Measurements from ENCODE around the gene XIRP2. TPM values are rescaled to one million over a fixed set of nuclear protein-coding genes. Genes with fewer than 3 reads are reported as not detected.

The XIRP2 gene
- total RNA-seq, 2 donors from 2014 or later, result 42.8 to 43.7 TPM

- TF ChIP-seq CTCF (IDR thresholded peaks at IDR 0.05), result no peak
- DNase-seq (ENCODE audit: low spot score), result no peak
- Histone ChIP-seq H3K36me3 (no peaks in the 10 kb centered on the region), H3K9me3 (no peaks in the 10 kb centered on the region), H3K4me1 (peaks cover 0 to 22% of the 10 kb centered on the region in 2 donors), H3K4me3 (peak overlapping the region in 1 of 2 donors; percentile 72), H3K27ac (no peak overlapping the region), H3K27me3 (peaks cover 4 to 5% of the 10 kb centered on the region in 2 donors)
Observed at GRCh38 chr2:167294776-167295140, 406.5 kb downstream of the XIRP2 start.

- DNase-seq (ENCODE audit: low spot score), result no peak
- no peaks in the 10 kb centered on the region for H3K9me3 ChIP-seq
- peaks cover 4 to 5% of the 10 kb centered on the region in 2 donors for H3K27me3 ChIP-seq
- H3K4me3 ChIP-seq, result no peak overlapping the region
- no peaks in the 10 kb centered on the region for H3K36me3 ChIP-seq
- peaks cover 0 to 18% of the 10 kb centered on the region in 2 donors for H3K4me1 ChIP-seq
- no peak overlapping the region for H3K27ac ChIP-seq
- TF ChIP-seq CTCF (IDR thresholded peaks at IDR 0.05), result no peak
Observed at GRCh38 chr2:167297292-167297691, 409.0 kb downstream of the XIRP2 start.

- Histone ChIP-seq H3K4me1 (peaks cover 0 to 18% of the 10 kb centered on the region in 2 donors), H3K27me3 (peaks cover 4 to 5% of the 10 kb centered on the region in 2 donors), H3K9me3 (no peaks in the 10 kb centered on the region), H3K27ac (no peak overlapping the region), H3K36me3 (no peaks in the 10 kb centered on the region), H3K4me3 (no peak overlapping the region)
- no peak for TF ChIP-seq CTCF (IDR thresholded peaks at IDR 0.05)
- no peak for DNase-seq (ENCODE audit: low spot score)
Observed at GRCh38 chr2:167298017-167298416, 409.7 kb downstream of the XIRP2 start.
